HG02610 (cell line): ENCODE data around the gene TMEM233.

Experiments
- ATAC-seq: cut with Tn5 transposase; IDR thresholded peaks from one replicate; pipeline ENCODE4 v1.9.1; 2021; ENCODE audit warnings: mild to moderate bottlenecking, moderate library complexity; ENCODE audit not compliant: unreplicated experiment

Gene TMEM233

DNA sequence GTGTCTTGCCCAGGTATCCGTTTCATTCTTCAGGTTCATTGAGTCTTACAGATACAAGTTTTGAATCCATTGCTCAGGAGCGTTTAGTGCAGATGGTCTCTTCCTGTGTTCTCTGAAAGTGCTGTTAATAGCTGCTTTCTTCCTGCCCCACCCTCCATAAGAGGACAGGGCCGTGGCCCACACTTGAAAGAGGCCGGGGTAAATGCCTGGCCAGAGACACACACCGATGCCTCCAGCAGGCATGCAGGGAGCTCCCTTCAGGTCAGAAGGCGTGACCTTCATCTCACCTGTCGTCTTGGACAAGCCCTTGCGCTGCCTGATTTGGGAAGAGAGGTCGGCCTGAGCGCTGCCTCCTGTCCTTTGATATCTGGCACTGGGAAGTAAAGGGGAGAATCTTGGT lies 85.9 kb downstream of the TMEM233 start:
- no peak for ATAC-seq

DNA sequence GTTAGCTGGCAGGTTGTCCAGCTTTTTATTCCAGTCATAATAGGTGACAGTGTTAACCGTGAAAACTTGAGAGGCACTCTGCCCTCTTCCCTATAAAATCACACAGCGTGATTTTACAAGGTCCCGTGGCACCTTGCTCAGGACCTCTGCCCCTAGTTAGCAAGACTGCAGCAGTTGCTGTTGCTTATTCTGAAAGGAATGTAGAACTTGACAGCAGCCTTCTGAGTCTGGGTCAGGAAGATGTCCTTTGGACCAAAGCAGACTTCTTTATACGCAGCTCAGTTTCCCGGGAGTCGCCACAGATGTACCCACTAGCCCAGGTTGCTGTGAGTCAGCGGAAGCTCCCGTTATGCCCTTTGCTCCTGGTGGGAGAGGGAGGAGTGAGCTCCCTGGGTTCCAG lies 87.5 kb downstream of the TMEM233 start:
- ATAC-seq: no peak

DNA sequence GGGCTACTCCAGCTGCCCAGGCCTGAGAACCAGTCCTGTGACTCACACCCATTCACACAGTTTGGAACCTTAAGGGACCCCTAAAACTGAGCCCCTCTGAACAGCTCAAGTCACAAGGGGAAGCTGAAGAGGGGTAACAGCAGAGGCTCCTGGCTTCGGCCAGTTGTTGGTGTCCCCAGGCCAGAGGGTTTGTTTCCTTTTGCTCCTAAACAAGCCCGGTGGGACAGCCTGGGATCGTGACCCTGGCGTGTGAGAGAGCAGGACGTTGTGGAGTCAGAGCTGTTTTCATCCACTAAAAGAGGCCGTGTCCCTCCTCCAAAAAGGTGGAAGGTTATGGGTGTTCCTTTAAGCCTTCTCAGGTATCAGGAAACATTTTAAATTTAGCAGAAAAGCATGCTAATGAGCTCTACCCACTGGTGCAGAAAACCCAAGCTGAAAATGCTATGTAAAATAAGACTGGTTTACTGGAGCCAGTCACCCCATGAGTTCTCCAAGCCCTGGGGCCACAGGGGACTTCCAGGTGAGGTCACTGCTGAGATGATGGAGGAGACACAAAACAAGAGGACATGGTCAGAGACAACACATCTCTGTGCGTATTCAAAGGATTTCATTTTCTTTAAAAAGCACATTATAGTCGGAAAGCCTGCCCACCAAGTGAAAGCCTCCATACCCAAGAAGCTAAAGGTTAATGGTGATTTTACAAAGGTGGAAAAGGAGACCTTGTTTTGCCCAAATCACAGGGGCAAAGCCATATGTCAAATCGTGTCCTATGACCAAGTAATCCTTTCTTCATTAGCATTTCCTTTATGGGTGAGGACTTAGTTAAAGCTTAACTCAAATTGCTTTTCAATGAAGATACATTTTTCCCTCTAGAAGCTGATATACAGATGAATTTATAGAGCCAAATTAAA lies 88.4 kb downstream of the TMEM233 start:
- peak; percentile 78 for ATAC-seq

DNA sequence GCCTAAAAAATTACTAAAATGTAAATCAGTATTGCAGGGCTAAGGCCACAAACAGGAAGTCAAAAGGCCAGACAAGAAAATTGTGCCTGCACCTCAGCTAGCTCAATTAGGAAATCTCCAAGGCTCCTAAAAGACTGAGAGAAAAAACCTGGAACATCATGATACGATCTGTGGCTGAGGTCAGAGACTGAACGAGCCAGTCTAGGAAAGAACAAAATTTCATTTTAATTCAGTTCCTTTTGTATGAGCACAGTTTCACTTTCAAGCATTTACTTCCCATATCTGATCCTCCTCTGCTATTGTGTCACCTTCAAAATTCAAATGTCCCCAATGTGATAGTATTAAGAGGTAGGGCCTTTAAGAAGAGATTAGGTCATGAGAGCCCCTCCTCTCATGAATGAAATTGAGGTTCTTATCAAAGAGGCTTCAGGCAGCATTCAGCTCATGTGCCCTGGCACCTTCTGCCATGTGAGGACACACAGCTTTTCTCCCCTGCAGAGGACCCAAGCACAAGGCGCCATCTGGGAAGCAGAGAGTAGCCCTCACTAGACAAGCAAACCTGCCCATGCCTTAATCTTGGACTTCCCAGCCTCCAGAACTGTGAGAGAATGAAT lies 89.2 kb downstream of the TMEM233 start:
- ATAC-seq: no peak

DNA sequence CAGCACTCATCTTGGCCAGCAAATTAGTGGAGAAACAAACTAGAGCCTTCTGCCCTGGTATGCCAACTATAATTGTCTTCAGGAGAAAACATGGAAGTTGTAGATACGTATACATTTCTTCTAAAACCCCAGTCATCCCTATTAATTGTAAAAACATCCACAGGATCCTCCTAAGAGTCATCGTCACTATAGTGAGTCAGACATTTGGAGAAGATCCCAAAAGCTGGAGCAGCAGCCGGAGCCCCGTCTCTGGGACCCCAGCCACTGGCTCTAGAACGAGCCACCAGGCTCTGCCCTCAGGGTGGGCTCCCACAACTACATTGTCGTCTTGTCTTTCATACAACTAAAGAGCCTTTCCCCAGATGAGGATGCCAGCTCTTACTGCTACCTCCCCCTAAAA lies 89.8 kb downstream of the TMEM233 start:
- ATAC-seq: no peak

DNA sequence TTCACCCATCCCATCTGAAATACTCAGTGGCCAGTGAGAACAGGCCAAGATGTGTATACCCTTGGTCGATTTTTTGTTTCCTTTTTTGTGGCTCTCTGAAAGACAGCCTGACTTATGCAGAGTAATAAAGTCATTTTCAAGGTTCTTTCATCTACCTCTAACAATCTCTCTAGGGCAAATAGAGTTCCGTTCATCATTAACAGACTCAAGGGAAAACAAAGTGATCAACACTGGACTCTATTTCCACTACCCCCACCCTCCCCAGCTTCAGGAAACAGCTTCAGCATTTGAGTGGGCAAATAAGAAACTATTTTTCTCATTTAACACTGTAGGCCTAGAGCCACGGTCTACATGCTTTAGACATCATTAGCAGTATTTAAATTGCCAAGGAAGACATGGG lies 90.2 kb downstream of the TMEM233 start:
- ATAC-seq: no peak

DNA sequence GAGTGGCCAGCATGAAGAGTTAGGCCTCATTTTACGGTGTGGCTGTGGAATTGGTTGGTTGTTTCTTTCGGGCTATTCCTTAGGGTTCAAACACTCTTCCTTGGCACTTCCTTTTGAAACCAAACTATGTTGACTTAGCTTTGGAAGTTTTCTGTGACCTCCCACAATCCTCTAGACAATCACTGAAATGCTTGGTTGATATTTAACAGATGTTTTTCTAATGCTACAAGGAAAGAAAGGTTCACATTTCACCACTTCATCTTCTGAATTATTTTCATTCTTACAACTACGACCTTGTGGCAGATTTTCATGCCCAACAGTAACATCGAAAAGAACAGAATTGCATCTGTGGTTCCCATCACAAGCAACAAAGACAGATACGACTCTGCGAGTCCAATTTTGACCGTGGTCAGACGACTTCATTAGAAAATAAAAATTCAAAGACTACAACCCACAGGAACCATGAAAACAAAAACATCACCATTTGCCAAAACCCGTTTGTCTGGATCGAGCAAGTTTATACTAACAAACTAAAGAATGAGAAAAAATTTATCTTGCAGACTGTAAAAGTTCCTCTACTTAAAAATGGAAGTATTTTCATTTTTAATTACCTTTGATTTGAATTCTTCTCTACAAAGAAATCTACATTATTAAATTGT lies 91.3 kb downstream of the TMEM233 start:
- no peak for ATAC-seq

DNA sequence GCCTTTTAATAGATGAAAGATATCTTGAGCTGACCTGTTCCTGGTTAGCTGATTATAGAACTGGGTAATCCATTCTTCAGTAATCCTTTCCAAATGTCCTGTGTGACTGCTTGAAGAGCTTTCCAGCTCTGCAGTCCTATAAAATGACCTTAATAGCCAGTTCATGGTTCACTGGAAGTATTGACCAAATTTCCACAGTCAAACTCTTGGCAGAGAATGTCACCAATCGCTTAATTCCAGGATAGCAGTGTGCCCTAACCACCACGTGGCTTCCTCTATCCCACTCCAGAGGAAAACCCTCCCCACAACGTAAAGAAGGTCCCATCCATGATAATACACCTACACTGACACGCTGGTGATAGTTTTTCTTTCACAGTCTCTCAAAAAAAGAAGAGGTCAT lies 91.8 kb downstream of the TMEM233 start:
- no peak for ATAC-seq

DNA sequence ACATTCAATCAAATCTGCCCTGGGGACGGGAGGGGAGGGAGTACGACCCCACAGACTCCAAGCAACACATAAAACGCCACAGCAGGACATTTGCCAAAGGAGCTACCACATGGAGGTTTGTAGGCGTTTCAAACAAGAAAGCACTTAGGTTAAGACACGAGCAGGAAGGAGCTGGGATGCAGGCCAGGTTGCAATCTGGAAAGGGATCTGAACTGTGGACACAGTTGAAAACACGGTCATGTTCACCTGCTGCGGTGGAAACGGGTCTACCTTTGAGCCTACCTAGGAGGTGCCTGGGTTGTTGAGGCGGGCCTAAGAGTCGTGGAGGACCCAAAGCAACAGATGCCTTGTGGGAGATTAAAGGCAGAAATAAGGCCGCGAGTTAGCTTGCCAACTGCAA lies 92.8 kb downstream of the TMEM233 start:
- no peak for ATAC-seq

DNA sequence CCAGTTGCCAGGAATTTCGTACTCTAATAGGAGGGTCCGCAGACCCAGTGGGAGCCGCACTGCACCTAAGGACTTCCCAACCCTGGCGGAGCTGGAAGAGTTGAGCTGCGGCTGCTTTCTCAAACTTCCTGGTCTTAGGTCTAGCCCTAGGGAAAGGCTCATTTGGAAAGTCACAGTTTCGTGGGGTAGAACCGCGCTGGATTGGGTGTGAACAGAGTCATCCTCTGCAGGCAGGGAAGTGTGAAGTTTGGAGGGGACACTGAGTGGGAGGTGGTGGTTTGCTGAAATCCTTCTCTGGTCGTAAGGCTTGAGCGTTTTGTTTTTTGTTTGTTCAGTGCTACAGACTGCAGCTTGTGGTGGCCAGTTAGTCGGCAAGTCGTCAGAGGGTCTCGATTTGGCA lies 93.2 kb downstream of the TMEM233 start:
- no peak for ATAC-seq

DNA sequence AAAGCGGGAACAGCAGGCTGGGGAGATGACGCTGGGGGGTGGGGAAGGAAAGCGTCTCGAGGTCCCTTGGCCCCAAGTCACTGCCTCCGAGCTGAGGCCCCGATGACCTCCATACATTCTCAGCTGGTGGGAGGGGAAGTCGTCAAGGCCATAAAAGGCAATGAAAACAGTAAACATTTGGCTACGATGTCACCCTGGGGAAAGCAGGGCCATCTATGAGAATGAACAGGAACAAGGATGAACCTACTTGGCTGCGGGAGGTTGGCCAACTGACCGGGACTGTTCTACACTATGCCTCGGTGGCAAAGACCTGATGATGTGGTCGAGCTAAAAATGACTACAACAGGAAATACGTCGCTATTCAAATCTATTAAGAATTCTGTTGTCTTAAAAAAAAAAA lies 93.8 kb downstream of the TMEM233 start:
- ATAC-seq: no peak

DNA sequence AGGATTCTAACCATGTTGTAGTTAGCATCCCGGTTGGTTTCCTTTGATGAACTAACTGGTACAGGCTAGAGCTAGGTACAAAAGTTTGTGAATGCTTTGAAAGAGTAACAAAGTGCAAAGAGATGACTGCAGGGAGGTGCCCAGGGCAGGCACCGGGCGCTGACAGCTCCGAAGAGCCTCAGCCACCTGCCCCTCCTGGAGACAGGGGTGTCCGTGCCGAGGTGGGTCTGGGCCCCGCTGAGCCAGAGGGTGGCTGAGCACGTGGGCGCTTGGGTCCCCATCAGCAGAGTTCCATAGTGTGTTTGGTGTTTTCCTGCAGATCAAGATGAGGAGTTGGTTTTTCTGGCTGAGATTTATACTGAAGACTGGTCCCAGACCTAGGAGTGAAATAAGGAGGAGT lies 94.3 kb downstream of the TMEM233 start:
- ATAC-seq: no peak

DNA sequence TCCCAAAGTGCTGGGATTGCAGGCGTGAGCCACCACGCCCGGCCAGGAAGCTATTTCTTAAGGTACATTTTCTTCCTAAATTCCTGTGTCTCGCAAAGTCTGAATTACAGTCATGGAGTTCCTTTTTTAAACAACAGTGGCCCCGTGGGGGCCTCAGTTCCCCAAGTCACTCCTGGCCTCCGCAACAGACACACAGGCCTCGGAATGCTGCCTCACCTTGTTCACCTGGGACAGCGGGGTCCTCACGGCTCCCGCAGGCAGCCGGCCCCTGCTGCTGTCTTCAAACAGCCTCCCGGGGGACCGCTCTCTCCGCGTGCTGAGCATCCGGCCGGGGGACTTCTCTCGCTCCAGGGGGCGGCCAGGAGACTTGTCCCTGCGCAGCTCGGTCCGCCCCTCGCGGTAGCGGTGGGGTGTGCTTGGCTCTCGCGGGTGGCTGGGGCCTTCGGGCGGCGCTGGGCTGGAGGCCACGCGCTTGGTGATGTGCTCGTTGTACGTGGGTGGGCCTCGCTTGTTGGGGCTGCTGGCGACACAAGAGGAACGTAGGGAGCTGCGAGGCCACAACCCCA lies 96.4 kb downstream of the TMEM233 start:
- ATAC-seq: no peak

DNA sequence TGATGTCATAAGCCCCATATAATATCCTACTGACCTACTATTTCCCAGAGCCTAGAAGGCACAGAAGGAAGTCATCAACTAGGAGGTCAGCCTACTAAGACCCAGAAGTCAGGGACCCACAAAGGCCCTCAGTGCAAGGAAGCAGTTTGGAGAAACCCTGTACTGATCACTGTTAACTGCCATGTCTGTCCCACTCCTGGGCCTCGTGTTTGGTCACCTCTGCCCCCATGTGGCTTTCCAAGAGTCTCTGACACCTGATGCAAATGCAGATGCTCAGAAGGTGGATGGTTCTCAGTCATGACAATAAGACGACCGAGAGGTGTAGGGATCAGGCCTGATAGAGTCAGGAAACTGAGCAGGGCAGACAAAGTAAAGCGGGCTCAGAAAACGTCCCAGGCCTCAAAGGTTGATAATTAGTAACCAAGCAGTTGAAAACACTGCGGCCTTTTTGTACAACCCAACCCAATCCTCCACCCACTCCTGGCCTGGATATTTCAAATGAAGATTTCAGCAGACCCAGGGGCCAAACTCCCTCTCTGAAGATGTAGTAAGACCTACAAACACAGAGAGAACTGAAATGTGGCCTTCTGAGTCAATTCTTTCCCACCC lies 97.7 kb downstream of the TMEM233 start:
- no peak for ATAC-seq

DNA sequence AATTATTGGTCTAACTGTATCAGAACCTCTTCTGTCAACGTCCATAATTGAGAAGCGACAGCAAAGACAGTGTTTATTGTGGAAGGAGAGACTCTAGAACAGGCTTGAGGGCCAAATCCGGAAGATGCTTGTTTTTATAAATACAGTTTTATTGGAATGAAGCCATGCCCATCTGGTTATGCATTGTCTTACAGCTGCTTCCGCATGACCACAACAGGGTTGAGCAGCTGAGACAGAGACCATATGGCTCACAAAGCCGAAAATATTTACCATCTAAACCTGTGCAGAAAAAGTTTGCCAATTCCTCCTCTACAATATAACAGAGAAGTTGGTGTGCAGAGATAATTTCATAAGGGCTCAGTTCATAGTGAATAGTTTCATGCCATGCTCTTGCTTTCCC lies 98.8 kb downstream of the TMEM233 start:
- ATAC-seq: no peak
